Measurements from ENCODE around the gene SMIM17. TPM values are rescaled to one million over a fixed set of nuclear protein-coding genes. Genes with fewer than 3 reads are reported as not detected.

Gene SMIM17
- total RNA-seq, 6 donors from 2014 or later, result 0.29 to 0.30 TPM; not detected in 4

DNA sequence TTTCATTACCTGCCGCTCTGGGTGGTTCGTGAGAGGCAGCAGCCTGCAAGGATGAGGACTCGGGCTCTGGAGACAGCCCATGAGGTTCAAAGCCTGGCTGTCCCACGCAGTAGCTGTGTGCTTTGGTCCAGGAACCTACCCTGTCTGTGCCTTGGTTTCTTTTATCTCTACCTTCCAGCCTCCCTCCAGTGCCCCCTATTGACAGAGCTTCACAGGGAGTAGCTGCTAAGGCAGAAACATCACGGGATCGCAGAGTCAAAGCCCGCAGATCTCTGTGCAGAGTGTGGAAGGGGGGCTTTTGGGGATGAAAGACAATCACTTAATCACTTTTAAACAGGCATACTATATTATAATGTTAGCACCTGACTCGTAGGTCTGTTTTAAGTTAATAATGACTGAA is 31.7 kb upstream of the SMIM17 start:
- Histone ChIP-seq H3K27me3 (no peaks in the 10 kb centered on the region), H3K27ac (no peak overlapping the region), H3K4me1 (no peaks in the 10 kb centered on the region), H3K36me3 (peaks cover 0 to 29% (median 0%) of the 10 kb centered on the region in 4 donors), H3K4me3 (no peak overlapping the region), H3K9me3 (peaks cover 39 to 79% (median 62%) of the 10 kb centered on the region in 4 donors)
- DNase-seq, result no peak
- TF ChIP-seq EP300 (IDR thresholded peaks at IDR 0.05), result no peak
- TF ChIP-seq, protein P1, sequence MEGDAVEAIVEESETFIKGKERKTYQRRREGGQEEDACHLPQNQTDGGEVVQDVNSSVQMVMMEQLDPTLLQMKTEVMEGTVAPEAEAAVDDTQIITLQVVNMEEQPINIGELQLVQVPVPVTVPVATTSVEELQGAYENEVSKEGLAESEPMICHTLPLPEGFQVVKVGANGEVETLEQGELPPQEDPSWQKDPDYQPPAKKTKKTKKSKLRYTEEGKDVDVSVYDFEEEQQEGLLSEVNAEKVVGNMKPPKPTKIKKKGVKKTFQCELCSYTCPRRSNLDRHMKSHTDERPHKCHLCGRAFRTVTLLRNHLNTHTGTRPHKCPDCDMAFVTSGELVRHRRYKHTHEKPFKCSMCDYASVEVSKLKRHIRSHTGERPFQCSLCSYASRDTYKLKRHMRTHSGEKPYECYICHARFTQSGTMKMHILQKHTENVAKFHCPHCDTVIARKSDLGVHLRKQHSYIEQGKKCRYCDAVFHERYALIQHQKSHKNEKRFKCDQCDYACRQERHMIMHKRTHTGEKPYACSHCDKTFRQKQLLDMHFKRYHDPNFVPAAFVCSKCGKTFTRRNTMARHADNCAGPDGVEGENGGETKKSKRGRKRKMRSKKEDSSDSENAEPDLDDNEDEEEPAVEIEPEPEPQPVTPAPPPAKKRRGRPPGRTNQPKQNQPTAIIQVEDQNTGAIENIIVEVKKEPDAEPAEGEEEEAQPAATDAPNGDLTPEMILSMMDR (IDR thresholded peaks at IDR 0.05), result no peak
- TF ChIP-seq POLR2AphosphoS5 (IDR thresholded peaks at IDR 0.05), result no peak
- TF ChIP-seq POLR2A (IDR thresholded peaks at IDR 0.05), result no peak
- WGBS, 2 donors, result 74 to 79% methylated on average over 8 of the region's 8 CpGs
- ATAC-seq (ENCODE audit: low FRiP score in 2 of 2), result no peak

DNA sequence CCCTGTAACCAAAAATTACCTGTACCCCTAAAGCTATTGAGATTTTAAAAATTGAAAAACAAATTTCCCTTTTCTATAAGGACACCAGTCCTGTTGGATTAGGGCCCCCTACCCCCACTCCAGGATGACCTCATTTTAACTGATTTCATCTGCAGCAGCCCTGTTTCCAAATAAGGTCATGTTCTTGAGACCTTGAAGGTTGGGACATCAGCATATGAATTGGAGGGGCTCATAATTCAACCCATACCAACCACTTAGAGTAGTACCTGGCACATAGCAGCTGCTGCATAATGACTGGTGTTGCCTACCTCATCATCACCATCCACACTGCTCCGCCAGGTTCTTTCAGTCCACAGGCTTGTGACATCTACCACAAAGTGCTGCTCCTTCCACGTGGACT is 30.2 kb upstream of the SMIM17 start:
- Histone ChIP-seq H3K36me3 (peaks cover 0 to 36% (median 1%) of the 10 kb centered on the region in 4 donors), H3K9me3 (peaks cover 38 to 83% (median 67%) of the 10 kb centered on the region in 4 donors), H3K4me3 (no peak overlapping the region), H3K4me1 (no peaks in the 10 kb centered on the region), H3K27me3 (no peaks in the 10 kb centered on the region), H3K27ac (no peak overlapping the region)
- ATAC-seq (ENCODE audit: low FRiP score in 2 of 2) (no peak), DNase-seq (no peak)
- 92 to 100% methylated on average over 2 of the region's 2 CpGs for WGBS, 2 donors
- TF ChIP-seq POLR2A (IDR thresholded peaks at IDR 0.05) (no peak), EP300 (IDR thresholded peaks at IDR 0.05) (no peak), POLR2AphosphoS5 (IDR thresholded peaks at IDR 0.05) (no peak)
- TF ChIP-seq, protein P1 (IDR thresholded peaks at IDR 0.05), result no peak

DNA sequence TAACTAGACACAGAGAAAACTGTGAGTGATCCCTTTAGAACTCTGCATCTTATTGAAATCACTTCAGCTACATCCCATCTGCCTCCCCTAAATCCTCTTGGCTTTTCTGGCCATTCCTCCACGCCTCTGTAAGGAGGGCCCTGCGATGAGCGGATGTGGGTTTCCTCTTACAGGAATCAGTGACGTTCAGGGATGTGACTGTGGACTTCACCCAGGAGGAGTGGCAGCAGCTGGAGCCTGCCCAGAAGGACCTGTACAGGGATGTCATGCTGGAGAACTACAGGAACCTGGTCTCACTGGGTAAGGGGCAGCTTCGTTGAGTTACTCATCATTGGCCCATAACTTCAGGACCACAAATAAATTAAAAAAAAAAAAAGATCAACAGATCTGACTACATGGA is 29.3 kb upstream of the SMIM17 start:
- DNase-seq (no peak), ATAC-seq (ENCODE audit: low FRiP score in 2 of 2) (no peak)
- Histone ChIP-seq H3K4me3 (no peak overlapping the region), H3K9me3 (peaks cover 38 to 85% (median 68%) of the 10 kb centered on the region in 4 donors), H3K27me3 (no peaks in the 10 kb centered on the region), H3K36me3 (peaks cover 0 to 43% (median 6%) of the 10 kb centered on the region in 4 donors), H3K4me1 (no peaks in the 10 kb centered on the region), H3K27ac (no peak overlapping the region)
- TF ChIP-seq, protein P1 (IDR thresholded peaks at IDR 0.05), result no peak
- TF ChIP-seq POLR2A (IDR thresholded peaks at IDR 0.05), result no peak
- WGBS, 2 donors, result 85 to 98% methylated on average over 5 of the region's 5 CpGs

DNA sequence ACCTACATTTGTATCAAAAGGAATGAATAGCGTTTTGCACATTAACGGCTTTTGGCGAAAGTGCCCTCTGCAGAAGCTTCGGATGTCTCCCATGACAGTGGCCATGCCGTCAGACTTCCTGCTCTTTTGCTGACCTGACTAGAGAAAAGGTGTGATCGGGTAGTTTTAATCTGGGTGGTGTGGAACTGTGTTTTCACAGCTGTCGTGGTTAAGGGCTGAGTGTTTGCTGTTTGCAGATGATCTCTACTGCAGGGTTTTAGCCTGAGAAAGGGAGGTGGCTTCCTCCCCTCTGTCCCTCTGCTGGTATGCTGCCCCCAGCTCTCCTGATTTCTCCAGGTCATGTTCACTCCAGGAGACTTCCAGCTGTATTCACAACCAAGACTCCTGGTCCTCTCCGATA is 25.4 kb upstream of the SMIM17 start:
- no peaks in the 10 kb centered on the region for H3K4me1 ChIP-seq
- ATAC-seq (ENCODE audit: low FRiP score in 2 of 2), result no peak
- no peaks in the 10 kb centered on the region for H3K27me3 ChIP-seq

DNA sequence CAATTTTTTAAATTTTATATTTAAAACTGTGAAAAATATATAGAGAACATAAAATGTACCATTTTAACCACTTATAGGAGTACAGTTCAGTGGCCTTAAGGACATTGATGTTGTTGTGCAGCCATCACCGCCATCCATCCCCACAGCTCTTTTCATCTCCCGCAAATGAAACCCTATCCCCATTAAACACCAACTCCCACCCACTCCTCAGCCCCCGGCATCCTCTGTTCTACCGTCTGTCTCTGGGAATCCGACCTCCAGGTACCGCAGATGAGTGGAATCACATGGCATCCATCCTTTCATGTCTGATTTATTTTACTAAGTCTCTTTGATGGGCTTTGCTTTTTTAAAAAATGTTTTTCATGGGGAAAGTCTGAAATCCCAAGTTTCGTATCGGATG is 23.8 kb upstream of the SMIM17 start:
- Histone ChIP-seq H3K9me3 (peaks cover 21 to 87% (median 84%) of the 10 kb centered on the region in 4 donors), H3K27me3 (no peaks in the 10 kb centered on the region), H3K27ac (no peak overlapping the region), H3K4me3 (no peak overlapping the region), H3K36me3 (peaks cover 4 to 50% (median 29%) of the 10 kb centered on the region in 4 donors), H3K4me1 (no peaks in the 10 kb centered on the region)
- DNase-seq, result no peak
- TF ChIP-seq POLR2AphosphoS5 (IDR thresholded peaks at IDR 0.05), result no peak
- TF ChIP-seq, protein P1 (IDR thresholded peaks at IDR 0.05), result no peak
- TF ChIP-seq EP300 (IDR thresholded peaks at IDR 0.05), result no peak
- TF ChIP-seq POLR2A (IDR thresholded peaks at IDR 0.05), result no peak
- 77 to 78% methylated on average over 8 of the region's 8 CpGs for WGBS, 2 donors
- no peak for ATAC-seq (ENCODE audit: low FRiP score in 2 of 2)

More for the DNA sequence above, 25.4 kb upstream of the SMIM17 start:
- Histone ChIP-seq H3K36me3 (peaks cover 4 to 48% (median 21%) of the 10 kb centered on the region in 4 donors), H3K4me3 (no peak overlapping the region), H3K27ac (no peak overlapping the region), H3K9me3 (peaks cover 29 to 88% (median 82%) of the 10 kb centered on the region in 4 donors)
- DNase-seq, result no peak
- TF ChIP-seq EP300 (IDR thresholded peaks at IDR 0.05) (no peak), POLR2A (IDR thresholded peaks at IDR 0.05) (no peak)
- TF ChIP-seq, protein P1 (IDR thresholded peaks at IDR 0.05), result no peak
- WGBS, 2 donors, result 95 to 96% methylated on average over 8 of the region's 8 CpGs

All from upper lobe of left lung (tissue), 6 donors.